ENCODE results near the gene RNF224. TPM values are rescaled to one million over a fixed set of nuclear protein-coding genes. Genes with fewer than 3 reads are reported as not detected.
A peak's percentile ranks its signal among the peaks of the same experiment; 100 is the strongest.
"Not testable (repeated sequence)": the region's sequence is repeated elsewhere in the genome, so short reads cannot be mapped to it uniquely, and the experiment has no call there.

Gene RNF224
- polyA plus RNA-seq, 2 of the 4 experiments (the other 2 are of a cell fraction) = 0.04 TPM; not detected in 1

DNA sequence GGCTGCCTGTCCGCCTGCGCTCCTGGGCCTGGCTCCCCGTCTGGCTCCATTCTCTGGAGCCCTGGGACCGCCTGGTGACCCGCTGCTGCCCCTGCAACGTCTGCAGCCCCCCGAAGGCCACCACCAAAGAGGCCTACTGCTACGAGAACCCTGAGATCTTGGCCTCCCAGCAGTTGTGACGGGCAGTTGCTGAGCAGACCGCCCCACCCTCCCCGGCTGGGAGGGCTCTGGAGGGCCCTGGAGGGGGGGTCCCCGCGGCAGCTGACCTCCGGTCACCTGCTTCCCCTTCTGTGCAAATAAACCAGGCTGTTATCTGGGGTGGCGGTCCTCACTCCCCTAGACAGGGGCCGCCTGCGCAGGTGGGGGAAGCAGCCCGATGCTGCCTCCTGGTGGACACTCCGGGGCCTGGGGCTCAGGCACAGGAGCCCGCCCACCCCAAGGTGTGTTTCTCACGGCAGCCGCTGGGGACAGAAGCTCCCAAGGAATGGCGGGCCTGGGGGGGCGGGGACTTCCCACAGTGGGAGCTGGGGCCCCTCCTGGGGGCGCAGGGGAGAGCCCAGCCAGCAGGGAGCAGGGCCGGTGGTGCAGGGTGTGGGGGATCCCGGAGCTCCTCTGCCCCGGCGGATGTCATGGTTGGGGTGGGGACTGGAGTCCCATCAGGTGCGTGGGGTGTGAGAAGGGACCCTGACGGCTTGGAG, 9.1 kb downstream of the RNF224 start (continued):
- TF ChIP-seq, protein P1, sequence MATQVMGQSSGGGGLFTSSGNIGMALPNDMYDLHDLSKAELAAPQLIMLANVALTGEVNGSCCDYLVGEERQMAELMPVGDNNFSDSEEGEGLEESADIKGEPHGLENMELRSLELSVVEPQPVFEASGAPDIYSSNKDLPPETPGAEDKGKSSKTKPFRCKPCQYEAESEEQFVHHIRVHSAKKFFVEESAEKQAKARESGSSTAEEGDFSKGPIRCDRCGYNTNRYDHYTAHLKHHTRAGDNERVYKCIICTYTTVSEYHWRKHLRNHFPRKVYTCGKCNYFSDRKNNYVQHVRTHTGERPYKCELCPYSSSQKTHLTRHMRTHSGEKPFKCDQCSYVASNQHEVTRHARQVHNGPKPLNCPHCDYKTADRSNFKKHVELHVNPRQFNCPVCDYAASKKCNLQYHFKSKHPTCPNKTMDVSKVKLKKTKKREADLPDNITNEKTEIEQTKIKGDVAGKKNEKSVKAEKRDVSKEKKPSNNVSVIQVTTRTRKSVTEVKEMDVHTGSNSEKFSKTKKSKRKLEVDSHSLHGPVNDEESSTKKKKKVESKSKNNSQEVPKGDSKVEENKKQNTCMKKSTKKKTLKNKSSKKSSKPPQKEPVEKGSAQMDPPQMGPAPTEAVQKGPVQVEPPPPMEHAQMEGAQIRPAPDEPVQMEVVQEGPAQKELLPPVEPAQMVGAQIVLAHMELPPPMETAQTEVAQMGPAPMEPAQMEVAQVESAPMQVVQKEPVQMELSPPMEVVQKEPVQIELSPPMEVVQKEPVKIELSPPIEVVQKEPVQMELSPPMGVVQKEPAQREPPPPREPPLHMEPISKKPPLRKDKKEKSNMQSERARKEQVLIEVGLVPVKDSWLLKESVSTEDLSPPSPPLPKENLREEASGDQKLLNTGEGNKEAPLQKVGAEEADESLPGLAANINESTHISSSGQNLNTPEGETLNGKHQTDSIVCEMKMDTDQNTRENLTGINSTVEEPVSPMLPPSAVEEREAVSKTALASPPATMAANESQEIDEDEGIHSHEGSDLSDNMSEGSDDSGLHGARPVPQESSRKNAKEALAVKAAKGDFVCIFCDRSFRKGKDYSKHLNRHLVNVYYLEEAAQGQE (IDR thresholded peaks at IDR 0.05) = no peak
- peak; percentile 70; the same call in 1 of the 2 replicates for TF ChIP-seq MAZ (IDR thresholded peaks at IDR 0.05; ENCODE audit: borderline replicate concordance, low read depth, low read length)

DNA sequence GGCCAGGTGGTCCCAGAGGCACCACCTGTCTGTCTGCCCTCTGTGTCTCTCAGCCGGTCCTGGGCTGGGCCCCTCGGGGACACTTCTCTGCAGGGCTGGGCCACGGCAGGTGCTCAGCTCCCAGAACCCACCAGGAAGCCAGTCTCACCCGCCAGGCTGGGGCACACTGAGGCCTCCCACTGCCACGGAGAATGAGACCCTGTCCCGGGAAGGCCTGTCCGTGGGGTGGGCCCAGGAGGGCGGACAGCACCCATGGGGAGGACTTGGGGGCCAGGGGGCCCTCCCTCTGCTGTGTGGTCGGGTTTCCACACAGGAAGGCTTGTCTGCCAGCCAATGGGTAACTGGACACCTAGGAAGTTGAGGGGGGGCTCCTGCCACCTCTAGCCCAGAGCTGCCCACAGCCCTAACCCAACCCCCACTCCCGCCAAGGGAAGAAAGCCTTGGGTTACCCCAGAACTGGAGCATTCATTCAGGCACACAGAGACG, 9.7 kb downstream of the RNF224 start:
- Histone ChIP-seq H3K4me3 (no peak overlapping the region), H3K27ac (peak overlapping the region in 1 of 2 experiments; percentile 63; a peak in 3 of 6 replicates), H3K4me2 (peak overlapping the region; percentile 65), H3K9me3 (no peaks in the 10 kb centered on the region), H3K4me1 (peaks cover 35% of the 10 kb centered on the region)
- WGBS (ENCODE audit: missing lambda C conversion rate) = 43% methylated on average over 3 of the region's 11 CpGs
- ATAC-seq (no peak), DNase-seq (ENCODE audit: low read depth in 1 of 2, low spot score in 1 of 2) (no peak), FAIRE-seq (no peak)
- CTCF ChIA-PET = interaction anchor here (0.6 to 13.1 kb wide), 64 partner anchors 8 to 431 kb away, joined by 3 to 236 read pairs (median 5); partner anchors contain the start of genes ANAPC2, CYSRT1, DPP7 and FUT7
- TF ChIP-seq FOXS1 (CRISPR knock-in tag; IDR thresholded peaks at IDR 0.05) = no peak
- no peak for TF ChIP-seq FOSB (CRISPR knock-in tag; IDR thresholded peaks at IDR 0.05)
- no peak for TF ChIP-seq RNF2 (IDR thresholded peaks at IDR 0.05; ENCODE audit: borderline replicate concordance, low read depth)
- POLR2A ChIA-PET = interaction anchor here (0.7 to 1.8 kb wide), 2 partner anchors 14 to 48 kb away, joined by 3 to 4 read pairs; no protein-coding TSS in a partner anchor

DNA sequence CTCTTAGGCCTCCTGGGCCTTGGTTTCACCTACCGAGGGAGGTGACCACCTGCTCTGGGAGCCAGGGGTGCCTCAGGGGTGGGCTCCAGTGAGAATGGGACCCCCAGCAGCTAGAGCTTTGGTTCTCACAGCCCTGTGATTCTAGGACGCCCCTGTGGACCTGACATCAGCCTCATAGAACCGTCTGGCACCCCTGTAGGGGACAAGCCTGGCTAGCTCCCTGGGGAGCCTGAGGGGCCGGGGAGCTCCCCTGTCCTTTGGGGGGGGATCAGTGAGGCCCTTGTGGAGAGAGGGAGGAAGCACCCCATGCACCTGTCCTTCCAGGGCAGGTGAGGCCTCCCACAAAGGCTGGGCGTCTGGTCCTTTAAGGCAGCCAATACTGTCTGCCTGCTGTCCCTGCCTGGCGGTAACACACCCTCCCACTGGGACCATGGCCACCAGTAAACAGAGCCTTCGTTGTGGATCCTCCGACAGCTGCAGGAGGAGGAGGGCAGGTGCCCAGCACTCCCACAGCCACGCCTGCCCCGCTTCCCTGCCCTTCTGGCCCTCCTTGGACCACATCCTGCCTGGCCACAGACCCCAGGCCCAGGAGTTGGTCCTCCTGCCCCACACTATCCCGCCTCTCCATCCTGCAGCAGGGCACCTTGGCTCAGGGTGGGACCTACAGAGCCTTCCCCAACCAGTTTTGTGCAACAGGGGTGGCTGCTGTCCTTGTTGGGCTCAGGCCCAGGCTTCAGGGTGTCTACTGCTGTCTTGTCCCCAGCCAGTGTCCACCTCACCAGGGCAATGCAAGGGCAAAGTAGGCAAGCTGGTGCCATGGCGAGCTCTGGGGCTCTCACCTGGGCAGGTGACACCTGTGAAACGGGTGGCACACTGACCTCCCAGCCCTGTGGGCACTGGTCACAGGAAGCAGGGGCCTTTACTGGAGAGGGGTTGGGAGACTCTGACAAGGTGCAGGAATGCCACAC, 10.7 kb downstream of the RNF224 start:
- FAIRE-seq (no peak), ATAC-seq (no peak), DNase-seq (ENCODE audit: low read depth in 1 of 2, low spot score in 1 of 2) (peak in 1 of 2 experiments; percentile 42)
- ChIA-PET CTCF (interaction anchor here (0.6 to 13.1 kb wide), 24 partner anchors 9 to 275 kb away, joined by 3 to 236 read pairs (median 7); partner anchors contain the start of genes ANAPC2, CYSRT1, DPP7 and MAN1B1), POLR2A (interaction anchor here (1.8 kb wide), 1 partner anchor 49 kb away, joined by 4 read pairs; no protein-coding TSS in a partner anchor)
- Histone ChIP-seq H3K27ac (peak overlapping the region in 1 of 2 experiments; percentile 63; a peak in 2 of 6 replicates), H3K4me3 (no peak overlapping the region), H3K4me2 (peak overlapping the region; percentile 13; the same call in 2 of the 3 replicates), H3K4me1 (peaks cover 42% of the 10 kb centered on the region), H3K9me3 (no peaks in the 10 kb centered on the region)
- no peak for TF ChIP-seq HEYL (CRISPR knock-in tag; IDR thresholded peaks at IDR 0.05)
- TF ChIP-seq CEBPB (IDR thresholded peaks at IDR 0.05) = no peak
- TF ChIP-seq JUN (IDR thresholded peaks at IDR 0.05) = no peak
- no peak for TF ChIP-seq RARB (CRISPR knock-in tag; IDR thresholded peaks at IDR 0.05)
- TF ChIP-seq KDM5A (IDR thresholded peaks at IDR 0.05) = no peak
- no peak for TF ChIP-seq ZNF302 (CRISPR knock-in tag; IDR thresholded peaks at IDR 0.05)
- TF ChIP-seq TFCP2L1 (CRISPR knock-in tag; IDR thresholded peaks at IDR 0.05) = no peak
- no peak for TF ChIP-seq MAFK (IDR thresholded peaks at IDR 0.05; ENCODE audit: partially characterized antibody)
- 63% methylated on average over 10 of the region's 13 CpGs for WGBS (ENCODE audit: missing lambda C conversion rate)

DNA sequence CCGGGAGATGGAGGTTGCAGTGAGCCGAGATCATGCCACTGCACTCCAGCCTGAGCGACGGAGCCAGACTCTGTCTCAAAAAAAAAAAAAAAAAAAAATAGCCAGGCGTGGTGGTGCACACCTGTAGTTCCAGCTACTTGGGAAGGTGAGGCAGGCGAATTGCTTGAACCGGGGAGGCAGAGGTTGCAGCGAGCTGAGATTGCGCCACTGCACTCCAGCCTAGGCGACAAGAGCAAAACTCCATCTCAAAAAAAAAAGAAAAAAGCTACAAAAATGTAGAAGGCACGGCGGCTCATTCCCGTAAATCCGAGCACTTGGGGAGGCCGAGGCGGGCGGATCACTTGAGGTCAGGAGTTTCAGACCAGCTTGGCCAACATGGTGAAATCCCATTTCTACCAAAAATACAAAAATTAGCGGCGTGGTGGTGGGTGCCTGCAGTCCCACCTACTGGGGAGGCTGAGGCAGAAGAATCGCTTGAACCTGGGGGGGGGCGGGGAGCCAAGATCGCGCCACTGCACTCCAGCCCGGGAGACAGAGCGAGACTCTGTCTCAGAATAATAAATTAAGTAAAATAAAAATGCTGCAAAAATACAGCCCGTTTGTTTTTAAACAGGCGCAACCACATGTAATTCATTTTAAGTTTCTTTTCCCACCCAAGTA, 12.4 kb downstream of the RNF224 start:
- H3K27ac ChIP-seq = peak overlapping the region; percentile 97 to 99
- H3K4me1 ChIP-seq = peaks cover 54% of the 10 kb centered on the region
- not testable (repeated sequence) for DNase-seq (ENCODE audit: low read depth in 1 of 2, low spot score in 1 of 2); H3K9me3 ChIP-seq; ATAC-seq; FAIRE-seq
- 75% methylated on average over 27 of the region's 27 CpGs for WGBS (ENCODE audit: missing lambda C conversion rate)
- ChIA-PET CTCF (interaction anchor here (0.9 to 13.1 kb wide), 11 partner anchors 8 to 210 kb away, joined by 3 to 236 read pairs (median 4); partner anchors contain the start of genes CYSRT1, NELFB, RNF208 and RNF224), POLR2A (interaction anchor here (0.6 to 3.3 kb wide), 14 partner anchors 10 to 193 kb away, joined by 3 to 97 read pairs (median 8); partner anchors contain the start of genes CYSRT1, DPP7, NELFB and NPDC1)
- H3K4me3 ChIP-seq = peak overlapping the region; percentile 67
- H3K4me2 ChIP-seq = peak overlapping the region; percentile 81
